HG03558 (cell line): Measurements from ENCODE around the gene CACNA1S.

Experiments
- ATAC-seq: cut with Tn5 transposase; IDR thresholded peaks from one replicate; pipeline ENCODE4 v1.9.1; 2021; ENCODE audit warnings: moderate number of reproducible peaks; ENCODE audit not compliant: unreplicated experiment; ENCODE audit errors: extremely low read depth

Gene CACNA1S

GRCh38 chr1:201096041-201096461 is 16.2 kb downstream of the CACNA1S start:
- ATAC-seq: no peak

- ATAC-seq: no peak
These were observed 16.6 kb downstream of the CACNA1S start for GRCh38 chr1:201095581-201095980.

- no peak for ATAC-seq
These were observed 17.4 kb downstream of the CACNA1S start for GRCh38 chr1:201094832-201095231.

GRCh38 chr1:201093962-201094361 is 18.3 kb downstream of the CACNA1S start:
- no peak for ATAC-seq

- ATAC-seq: no peak
These were observed 18.7 kb downstream of the CACNA1S start for GRCh38 chr1:201093561-201093960.

GRCh38 chr1:201092738-201093137 is 19.5 kb downstream of the CACNA1S start:
- ATAC-seq: no peak

DNA sequence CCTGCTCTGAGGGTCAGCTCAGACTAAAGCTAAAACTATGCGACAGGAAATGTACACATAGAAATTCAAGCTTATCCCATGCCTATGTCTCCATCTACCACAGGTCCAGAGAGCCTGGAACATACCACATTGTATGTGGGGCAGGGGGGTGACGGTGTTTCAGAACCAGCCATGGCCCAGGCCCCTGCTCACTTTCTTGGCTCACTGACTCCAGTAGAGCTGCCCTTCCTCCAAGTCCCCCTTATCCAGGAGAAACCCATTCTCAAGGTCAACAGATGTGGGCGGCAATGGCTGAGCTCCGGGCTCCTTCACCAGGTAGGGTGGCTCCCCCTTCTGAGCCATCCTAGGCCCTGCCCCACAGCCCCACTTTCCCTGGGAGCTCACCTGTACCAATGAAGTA is 21.0 kb downstream of the CACNA1S start:
- ATAC-seq: no peak

DNA sequence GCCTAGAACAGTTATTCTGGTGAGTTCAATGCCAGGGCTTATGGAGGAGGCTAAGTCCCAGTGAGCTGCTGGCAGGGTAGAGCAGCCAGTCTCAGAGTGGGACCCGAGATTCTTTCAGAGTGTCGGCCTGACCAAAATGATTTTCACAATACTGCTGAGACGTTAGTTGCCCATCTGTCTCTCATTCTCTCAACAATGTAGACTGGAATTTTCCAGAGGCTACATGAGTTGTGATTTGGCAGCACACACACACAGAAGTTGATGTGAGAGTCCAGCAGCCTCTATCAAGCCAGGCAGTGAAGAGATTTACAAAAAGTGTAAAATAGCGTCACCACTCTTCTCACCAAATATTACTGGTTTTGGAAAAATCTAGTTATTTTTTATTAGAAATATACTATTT is 21.7 kb downstream of the CACNA1S start:
- ATAC-seq: no peak

DNA sequence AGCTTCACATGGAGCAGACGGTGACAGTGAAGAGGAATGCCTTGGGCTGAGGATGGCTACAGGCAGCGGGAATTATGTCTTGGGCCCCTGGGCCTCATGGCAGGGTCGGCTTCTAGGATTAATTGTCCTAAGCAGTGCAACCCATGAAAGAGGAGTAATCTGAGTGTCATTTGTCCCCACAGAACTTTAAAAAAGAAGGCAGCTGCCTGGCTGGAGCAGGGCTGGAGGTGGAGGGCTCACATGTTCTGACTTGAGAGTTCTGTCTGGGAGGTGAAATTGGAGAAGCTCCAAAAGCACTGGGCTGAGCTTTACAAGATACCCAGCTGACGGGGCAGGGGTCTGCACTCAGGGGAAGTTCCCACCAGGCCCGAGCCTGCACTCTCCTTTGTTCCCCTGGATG is 22.6 kb downstream of the CACNA1S start:
- no peak for ATAC-seq

DNA sequence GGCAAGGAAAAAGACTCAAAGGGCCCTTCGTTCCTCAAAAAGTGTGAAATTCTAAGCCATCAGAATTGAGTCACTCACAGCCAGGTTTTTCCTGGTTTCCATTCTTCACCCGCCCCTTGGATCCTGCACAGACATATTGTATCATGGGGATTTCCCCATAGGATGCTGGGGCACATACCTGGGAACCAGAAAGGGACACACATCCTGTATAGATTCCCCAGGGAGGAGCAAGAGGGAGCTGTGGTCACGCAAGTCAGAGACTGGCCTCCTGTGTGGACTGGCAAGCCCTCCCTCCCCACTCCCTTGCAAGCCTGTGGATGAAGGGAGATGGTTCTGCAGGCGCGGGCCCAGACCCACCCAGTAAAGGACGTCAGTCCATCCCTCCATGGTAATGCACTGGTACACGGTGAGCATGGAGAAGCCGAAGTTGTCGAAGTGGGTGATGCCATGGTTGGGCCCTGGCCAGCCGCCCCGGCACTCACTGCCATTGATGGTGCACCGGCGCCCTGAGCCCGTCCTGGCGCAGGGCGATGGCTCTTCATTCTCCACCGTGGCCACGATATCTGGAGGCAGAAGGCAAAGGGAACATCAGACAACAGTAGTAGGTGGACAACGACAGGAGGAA is 23.2 kb downstream of the CACNA1S start:
- no peak for ATAC-seq

- ATAC-seq: no peak
These were observed 23.8 kb downstream of the CACNA1S start for GRCh38 chr1:201088395-201088794.

DNA sequence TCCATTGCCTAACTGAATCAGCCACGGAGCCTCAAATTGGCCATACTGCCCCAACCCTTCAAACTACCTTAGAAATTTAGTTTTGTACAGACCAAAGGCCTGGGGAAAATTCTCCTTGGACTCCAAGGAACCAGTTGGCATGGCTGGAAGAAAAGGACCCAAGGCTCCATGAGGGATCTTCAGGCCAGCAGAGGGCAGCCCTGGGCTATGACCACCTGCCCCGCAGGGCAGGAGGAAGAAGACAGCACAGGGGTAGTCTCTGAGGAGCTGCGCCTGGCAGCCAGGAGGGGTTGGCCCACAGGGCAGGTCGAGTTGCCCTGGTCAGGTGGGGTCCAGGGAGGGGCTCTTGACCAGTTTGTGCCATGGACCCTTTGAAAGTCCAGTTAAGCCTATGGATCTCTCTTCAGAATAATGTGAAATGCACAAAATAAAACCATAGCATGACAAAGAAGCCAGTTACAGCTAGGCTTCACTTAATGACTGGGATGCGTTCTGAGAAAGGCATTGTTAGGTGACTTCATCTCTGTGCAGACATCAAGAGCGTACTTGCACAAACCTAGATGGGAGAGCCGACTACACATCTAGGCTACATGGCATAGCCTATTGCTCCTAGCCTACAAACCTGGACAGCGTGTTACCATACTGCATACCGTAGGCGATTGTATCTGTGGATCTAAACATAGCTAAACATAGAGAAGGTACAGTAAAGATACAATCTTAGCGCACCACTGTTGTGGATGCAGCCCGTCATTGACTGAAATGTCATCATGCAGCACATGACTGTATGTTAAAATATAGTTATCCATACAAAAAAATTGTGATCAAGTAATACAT is 26.1 kb downstream of the CACNA1S start:
- ATAC-seq: no peak

DNA sequence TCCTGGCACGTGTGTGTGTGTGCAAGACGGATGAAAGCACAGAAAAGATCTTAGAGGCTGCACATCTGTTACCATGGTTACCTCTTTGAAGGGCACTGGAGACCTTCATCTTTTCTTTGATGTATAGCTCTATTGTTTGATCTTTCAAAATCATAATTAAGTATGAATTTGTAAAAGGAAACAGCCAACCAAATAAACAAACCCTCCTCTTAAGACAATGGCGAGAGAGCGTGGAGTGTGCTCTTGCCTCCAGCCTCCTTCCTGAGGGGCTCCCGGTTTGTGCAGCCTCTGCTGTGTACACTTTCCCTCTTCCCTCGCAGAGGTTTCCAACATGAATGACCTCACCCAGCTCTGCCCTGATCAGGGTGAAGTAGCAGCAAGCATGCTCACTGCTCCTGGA is 27.9 kb downstream of the CACNA1S start:
- no peak for ATAC-seq

DNA sequence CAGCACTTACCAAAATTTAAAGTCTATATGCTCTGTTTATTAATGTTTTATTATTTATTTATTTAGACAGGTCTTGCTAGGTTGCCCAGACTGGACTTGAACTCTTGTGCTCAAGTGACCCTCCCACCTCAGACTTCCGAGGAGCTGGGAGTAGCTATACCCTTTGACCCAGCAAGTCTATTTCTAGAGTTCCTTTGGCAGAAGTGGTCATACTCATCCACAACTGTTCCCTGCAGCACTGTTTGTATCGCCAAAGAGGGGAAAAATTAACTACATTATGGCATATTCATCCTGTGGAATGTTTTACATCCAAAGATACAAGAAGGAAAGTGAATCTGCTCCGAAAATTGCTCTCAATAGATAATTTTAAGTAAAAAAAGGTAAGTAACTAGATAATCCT is 28.5 kb downstream of the CACNA1S start:
- ATAC-seq: no peak

GRCh38 chr1:201080135-201080534 is 32.1 kb downstream of the CACNA1S start:
- no peak for ATAC-seq

- no peak for ATAC-seq
These were observed 34.5 kb downstream of the CACNA1S start for GRCh38 chr1:201077736-201078135.

- ATAC-seq: no peak
These were observed 35.1 kb downstream of the CACNA1S start for GRCh38 chr1:201077116-201077515.

- ATAC-seq: no peak
These were observed 36.1 kb downstream of the CACNA1S start for GRCh38 chr1:201076092-201076491.

DNA sequence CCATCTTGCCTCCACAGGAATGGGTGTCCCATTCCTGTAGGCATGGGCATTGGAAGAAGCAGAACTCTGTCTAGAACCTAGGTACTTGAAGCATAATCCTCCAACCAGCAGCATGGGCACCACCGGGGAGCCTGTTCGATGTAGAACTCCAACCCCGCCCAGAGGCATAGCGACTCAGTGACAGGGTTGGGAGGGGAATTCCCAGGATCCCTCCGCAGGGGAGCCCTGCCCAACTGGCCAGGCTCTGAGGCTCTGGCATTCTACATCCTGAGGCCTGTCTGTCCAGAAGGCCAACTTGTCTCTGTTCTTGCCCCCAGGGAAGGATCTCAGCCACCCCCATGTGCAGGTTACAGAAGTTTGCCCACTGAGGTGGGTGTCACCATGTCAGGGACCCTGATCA is 38.2 kb downstream of the CACNA1S start:
- no peak for ATAC-seq

- no peak for ATAC-seq
These were observed 39.3 kb downstream of the CACNA1S start for GRCh38 chr1:201072922-201073321.

- no peak for ATAC-seq
These were observed 40.1 kb downstream of the CACNA1S start for GRCh38 chr1:201072149-201072548.

GRCh38 chr1:201069636-201070035 is 42.6 kb downstream of the CACNA1S start:
- no peak for ATAC-seq
